SK-N-MC (cell line): ENCODE measurements around the gene ZFAND3.
A peak's percentile ranks its signal among the peaks of the same experiment; 100 is the strongest.

Source experiments
- DNase-seq: peaks from one replicate; pipeline ENCODE4 v3.0.0-alpha.2; 2011; ENCODE audit warnings: low read depth, low spot score
- H3K27ac ChIP-seq: fragments of 200-600 bp; sonication (generic); 2 replicates; pipeline ENCODE4 v1.5.1; 2016; ENCODE audit warnings: mixed run types
- H3K36me3 ChIP-seq: fragments of 200-600 bp; sonication (generic); 2 replicates; pipeline ENCODE4 v1.6.1; 2017; ENCODE audit warnings: antibody characterized with exemption, low read length, mixed read lengths; ENCODE audit not compliant: insufficient read depth
- H3K4me3 ChIP-seq: fragments of 200-600 bp; sonication (generic); 2 replicates; pipeline ENCODE4 v1.5.1; 2016
- H3K9ac ChIP-seq: fragments of 200-600 bp; sonication (generic); 2 replicates; pipeline ENCODE4 v1.8.0; 2017; ENCODE audit warnings: mixed run types, mixed read lengths; ENCODE audit not compliant: insufficient read length
- H3K9me3 ChIP-seq: fragments of 200-600 bp; sonication (generic); 2 replicates; pipeline ENCODE4 v1.6.1; 2017; ENCODE audit warnings: low read depth, mild to moderate bottlenecking, antibody characterized with exemption, low read length, moderate library complexity, mixed read lengths
- EZH2 ChIP-seq: fragments of 200-600 bp; sonication (generic); IDR thresholded peaks from one replicate; pipeline ENCODE4 v1.6.1; 2017; ENCODE audit warnings: antibody characterized with exemption
- FOXP2 ChIP-seq: optimal IDR thresholded peaks from 2 replicates; pipeline ENCODE3; 2011; ENCODE audit warnings: mild to moderate bottlenecking, moderate library complexity; ENCODE audit not compliant: insufficient read depth; ENCODE audit errors: extremely low read length, control extremely low read depth
- POLR2AphosphoS5 ChIP-seq: IDR thresholded peaks from 2 replicates; pipeline ENCODE4 v1.6.1; 2012; ENCODE audit warnings: mild to moderate bottlenecking, low read depth, low read length, borderline replicate concordance

The ZFAND3 gene

GRCh38 chr6:37791156-37791919, 28.2 kb upstream of the ZFAND3 start:
- no peak overlapping the region for H3K9ac ChIP-seq
- H3K27ac ChIP-seq: no peak overlapping the region
- 0 out of 2 replicates have a peak overlapping the region, but pooled peaks have one; percentile 5 for H3K4me3 ChIP-seq
- no peak for TF ChIP-seq EZH2
- TF ChIP-seq FOXP2: peak; percentile 76
- no peaks in the 10 kb centered on the region for H3K36me3 ChIP-seq
- no peaks in the 10 kb centered on the region for H3K9me3 ChIP-seq
- DNase-seq: peak; percentile 62

GRCh38 chr6:37792457-37793033, 27.0 kb upstream of the ZFAND3 start:
- H3K27ac ChIP-seq: no peak overlapping the region
- TF ChIP-seq FOXP2: no peak
- TF ChIP-seq EZH2: no peak
- TF ChIP-seq POLR2AphosphoS5: no peak
- H3K36me3 ChIP-seq: no peaks in the 10 kb centered on the region

DNA sequence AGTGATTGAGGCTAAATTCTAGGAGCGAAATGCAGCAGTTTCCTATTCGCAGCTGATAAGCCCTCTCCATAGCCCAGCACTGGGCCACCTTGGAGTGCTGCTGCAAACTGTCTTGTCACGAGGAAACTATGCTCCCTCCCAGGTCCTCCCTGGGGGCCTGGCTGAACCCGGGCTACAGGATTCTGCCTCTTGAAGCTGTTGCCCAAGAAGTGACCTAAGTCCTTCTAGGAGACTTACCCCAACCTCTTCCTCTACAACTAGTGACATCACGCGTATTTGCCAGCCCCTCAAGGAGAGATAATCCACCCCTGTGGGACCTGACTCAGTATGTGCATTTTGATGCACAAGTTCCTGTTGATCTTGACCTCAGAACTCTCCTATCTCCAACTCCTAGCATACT, 26.5 kb upstream of the ZFAND3 start:
- no peaks in the 10 kb centered on the region for H3K9me3 ChIP-seq
- H3K27ac ChIP-seq: no peak overlapping the region
- DNase-seq: no peak
- TF ChIP-seq EZH2 (no peak), POLR2AphosphoS5 (no peak), FOXP2 (no peak)
- H3K36me3 ChIP-seq: no peaks in the 10 kb centered on the region
- H3K4me3 ChIP-seq: no peak overlapping the region
- H3K9ac ChIP-seq: no peak overlapping the region

More at GRCh38 chr6:37792457-37793033, 27.0 kb upstream of the ZFAND3 start:
- DNase-seq: no peak
- Histone ChIP-seq H3K4me3 (no peak overlapping the region), H3K9ac (no peak overlapping the region), H3K9me3 (no peaks in the 10 kb centered on the region)

DNA sequence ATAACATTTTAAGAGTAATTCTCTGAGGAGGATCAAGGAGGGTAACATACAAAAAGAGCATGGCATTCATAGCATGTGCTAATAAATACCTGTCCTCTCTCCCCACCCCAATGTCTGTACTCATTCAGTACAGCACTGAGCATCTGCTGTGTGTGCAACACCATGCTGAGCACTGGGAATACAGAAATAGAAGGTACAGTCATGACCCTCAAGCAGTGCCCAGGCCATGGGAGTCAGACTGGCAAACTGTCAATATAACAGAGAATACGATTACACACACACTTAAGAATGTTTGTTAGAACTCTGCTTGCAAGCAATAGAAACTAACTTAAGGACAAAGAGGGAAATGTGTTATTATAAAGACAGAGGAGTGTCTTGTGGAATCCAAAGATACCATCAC, 24.7 kb upstream of the ZFAND3 start:
- Histone ChIP-seq H3K27ac (no peak overlapping the region), H3K36me3 (no peaks in the 10 kb centered on the region), H3K9ac (no peak overlapping the region), H3K9me3 (no peaks in the 10 kb centered on the region), H3K4me3 (no peak overlapping the region)
- DNase-seq: no peak
- TF ChIP-seq POLR2AphosphoS5 (no peak), FOXP2 (no peak)

- no peak overlapping the region for H3K27ac ChIP-seq
- H3K9me3 ChIP-seq: no peaks in the 10 kb centered on the region
- no peak for DNase-seq
- no peaks in the 10 kb centered on the region for H3K36me3 ChIP-seq
- no peak overlapping the region for H3K9ac ChIP-seq
- no peak overlapping the region for H3K4me3 ChIP-seq
- no peak for TF ChIP-seq POLR2AphosphoS5
- no peak for TF ChIP-seq EZH2
- TF ChIP-seq FOXP2: no peak
Measured at GRCh38 chr6:37798436-37799262, 20.9 kb upstream of the ZFAND3 start.

DNA sequence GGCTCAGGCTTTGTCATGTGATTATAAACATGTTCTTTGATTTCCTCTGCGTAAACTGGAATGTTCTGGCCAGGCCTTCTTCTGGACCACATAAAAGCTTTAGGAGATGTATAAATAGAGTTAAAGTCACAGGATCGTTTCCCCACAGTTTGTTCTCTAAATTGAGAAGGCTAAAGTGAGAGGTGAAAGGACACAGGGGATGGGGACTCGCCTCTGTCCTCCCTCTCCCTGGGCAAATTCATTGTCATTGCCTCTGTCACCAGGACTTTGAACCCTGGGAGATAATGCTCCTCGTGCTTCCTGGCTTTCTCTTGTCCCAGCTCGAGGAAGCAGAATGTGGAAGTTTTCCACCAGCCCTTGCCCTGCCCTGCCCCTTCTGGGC, 20.3 kb upstream of the ZFAND3 start:
- Histone ChIP-seq H3K36me3 (no peaks in the 10 kb centered on the region), H3K9me3 (no peaks in the 10 kb centered on the region), H3K27ac (no peak overlapping the region), H3K9ac (no peak overlapping the region), H3K4me3 (no peak overlapping the region)
- no peak for DNase-seq
- TF ChIP-seq FOXP2 (no peak), EZH2 (no peak), POLR2AphosphoS5 (no peak)

DNA sequence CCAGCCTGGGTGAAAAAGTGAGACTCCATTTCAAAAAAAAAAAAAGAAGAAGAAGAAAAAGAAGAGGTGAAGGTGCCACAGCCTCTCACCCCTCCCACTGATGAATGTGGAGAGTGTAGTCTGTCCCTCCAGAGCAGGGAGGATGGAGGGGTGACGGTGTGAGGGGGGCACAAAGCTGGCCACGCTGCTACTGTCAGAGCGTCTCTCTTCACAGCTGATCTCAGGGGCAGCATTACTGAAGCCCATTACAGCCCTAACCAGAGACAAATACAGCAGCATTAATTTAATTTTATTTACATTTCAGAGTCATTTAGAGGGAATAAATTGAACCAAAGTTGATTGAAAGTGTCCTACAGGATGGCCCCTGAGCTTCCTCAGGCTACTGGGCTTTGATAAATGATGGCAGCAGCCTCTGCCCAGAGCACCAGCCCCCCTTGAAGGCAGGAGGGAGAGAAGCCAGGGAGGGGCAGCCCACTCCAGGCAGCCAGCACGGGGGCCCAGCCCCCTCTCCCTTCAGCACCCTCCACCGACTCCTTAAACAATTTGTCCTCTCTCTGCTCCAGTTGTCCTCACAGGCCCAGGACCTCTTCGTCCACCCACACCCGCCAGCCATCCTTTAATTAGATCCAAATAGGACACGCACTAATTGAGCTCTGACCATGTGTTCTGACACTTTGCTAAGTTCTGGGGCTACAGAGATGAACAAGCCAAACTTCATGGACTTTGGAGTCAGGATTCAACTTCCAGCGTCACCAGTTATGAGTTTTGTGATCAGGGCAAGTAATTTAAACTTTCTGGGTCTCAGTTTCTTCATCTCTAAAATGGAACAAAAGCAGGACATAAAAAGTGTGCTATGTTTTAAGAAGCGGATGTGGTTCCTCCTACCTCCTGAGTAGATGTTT, 18.6 kb upstream of the ZFAND3 start:
- TF ChIP-seq EZH2 (no peak), FOXP2 (no peak), POLR2AphosphoS5 (no peak)
- H3K36me3 ChIP-seq: no peaks in the 10 kb centered on the region
- DNase-seq: no peak
- H3K4me3 ChIP-seq: no peak overlapping the region
- no peaks in the 10 kb centered on the region for H3K9me3 ChIP-seq
- H3K9ac ChIP-seq: no peak overlapping the region
- no peak overlapping the region for H3K27ac ChIP-seq
